Measurements from ENCODE around the gene OTOP2. TPM values are rescaled to one million over a fixed set of nuclear protein-coding genes. Genes with fewer than 3 reads are reported as not detected.

OTOP2 gene
- total RNA-seq, 1 donor from 2014 or later, result not detected

DNA sequence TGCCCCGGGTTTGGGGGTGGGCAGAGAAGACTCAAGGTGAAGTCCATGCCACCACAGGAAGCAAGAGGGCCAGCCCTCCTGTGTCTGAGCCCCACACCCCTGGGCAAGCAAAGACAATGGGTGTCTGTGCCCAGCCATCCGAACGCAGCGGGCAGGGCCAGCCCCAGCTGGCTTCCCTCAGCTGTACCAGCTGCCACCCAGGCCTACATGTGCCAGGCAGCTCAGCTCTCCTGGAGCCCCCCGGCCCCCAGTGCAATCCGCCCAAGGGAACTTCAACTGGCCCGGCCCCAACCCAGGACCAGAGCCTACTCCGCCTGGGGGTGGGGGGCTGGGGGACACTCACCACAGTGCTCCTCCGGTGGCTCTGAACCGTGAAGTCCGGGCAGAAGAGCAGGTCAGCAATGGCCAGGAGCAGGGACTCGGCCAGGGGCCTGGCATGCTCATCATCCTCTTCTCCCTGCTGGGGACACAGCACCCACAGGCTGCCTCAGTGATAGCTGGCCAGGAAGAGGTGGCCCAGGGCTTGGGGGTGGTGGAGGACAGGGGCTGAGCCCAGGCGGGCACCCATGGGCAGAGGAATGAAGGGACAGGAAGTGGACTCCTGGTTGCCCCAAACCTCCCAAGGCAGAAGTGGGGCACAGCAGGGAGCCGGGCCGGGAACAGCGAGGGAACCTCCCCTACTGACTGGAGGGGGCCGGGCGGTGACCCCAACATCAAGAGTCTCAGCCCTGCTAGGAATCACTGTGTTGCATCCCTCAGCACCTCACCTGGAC, 38.7 kb downstream of the OTOP2 start:
- intact Hi-C loops (cut with DNase I), result loop anchor here (5.0 to 10.0 kb wide), 3 partner anchors 72 to 244 kb away; partner anchors contain the start of gene NUP85

DNA sequence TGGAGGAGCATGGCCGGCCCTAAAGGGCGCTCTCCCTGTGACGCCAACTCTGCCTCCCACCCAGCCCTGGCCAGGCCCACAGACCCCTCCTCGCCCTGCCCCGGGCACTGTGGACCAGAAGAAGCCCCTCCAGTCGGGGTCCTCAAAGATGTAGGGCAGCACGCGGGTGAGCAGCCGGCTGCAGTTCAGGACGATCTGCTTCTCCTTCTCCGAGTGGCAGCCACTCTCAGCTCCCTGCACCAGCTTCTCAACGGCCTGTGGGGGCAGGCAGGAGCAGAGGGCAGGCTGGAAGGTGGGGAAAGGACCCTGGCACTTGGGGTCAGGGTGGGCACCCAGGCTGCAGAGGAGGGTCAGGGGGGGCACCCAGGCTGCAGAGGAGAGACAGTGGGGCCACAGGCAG, 39.6 kb downstream of the OTOP2 start:
- no peak for DNase-seq (ENCODE audit: extremely low spot score in 2 of 2)
- TF ChIP-seq POLR2AphosphoS5 (IDR thresholded peaks at IDR 0.05; ENCODE audit: insufficient read depth in 1 of 2, low read depth in 1 of 2) (no peak), POLR2A (IDR thresholded peaks at IDR 0.05) (no peak)
- TF ChIP-seq, protein P1, sequence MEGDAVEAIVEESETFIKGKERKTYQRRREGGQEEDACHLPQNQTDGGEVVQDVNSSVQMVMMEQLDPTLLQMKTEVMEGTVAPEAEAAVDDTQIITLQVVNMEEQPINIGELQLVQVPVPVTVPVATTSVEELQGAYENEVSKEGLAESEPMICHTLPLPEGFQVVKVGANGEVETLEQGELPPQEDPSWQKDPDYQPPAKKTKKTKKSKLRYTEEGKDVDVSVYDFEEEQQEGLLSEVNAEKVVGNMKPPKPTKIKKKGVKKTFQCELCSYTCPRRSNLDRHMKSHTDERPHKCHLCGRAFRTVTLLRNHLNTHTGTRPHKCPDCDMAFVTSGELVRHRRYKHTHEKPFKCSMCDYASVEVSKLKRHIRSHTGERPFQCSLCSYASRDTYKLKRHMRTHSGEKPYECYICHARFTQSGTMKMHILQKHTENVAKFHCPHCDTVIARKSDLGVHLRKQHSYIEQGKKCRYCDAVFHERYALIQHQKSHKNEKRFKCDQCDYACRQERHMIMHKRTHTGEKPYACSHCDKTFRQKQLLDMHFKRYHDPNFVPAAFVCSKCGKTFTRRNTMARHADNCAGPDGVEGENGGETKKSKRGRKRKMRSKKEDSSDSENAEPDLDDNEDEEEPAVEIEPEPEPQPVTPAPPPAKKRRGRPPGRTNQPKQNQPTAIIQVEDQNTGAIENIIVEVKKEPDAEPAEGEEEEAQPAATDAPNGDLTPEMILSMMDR (IDR thresholded peaks at IDR 0.05), result no peak
- intact Hi-C loops (cut with DNase I), result loop anchor here (5.0 to 10.0 kb wide), 3 partner anchors 71 to 244 kb away; partner anchors contain the start of gene NUP85
- Histone ChIP-seq H3K4me3 (no peak overlapping the region), H3K4me1 (peaks cover 12% of the 10 kb centered on the region), H3K27me3 (no peaks in the 10 kb centered on the region), H3K27ac (no peak overlapping the region), H3K36me3 (no peaks in the 10 kb centered on the region), H3K9me3 (no peaks in the 10 kb centered on the region)

More for the DNA sequence above, 38.7 kb downstream of the OTOP2 start:
- Histone ChIP-seq H3K36me3 (no peaks in the 10 kb centered on the region), H3K4me3 (no peak overlapping the region), H3K4me1 (peaks cover 6% of the 10 kb centered on the region), H3K27me3 (no peaks in the 10 kb centered on the region), H3K27ac (no peak overlapping the region), H3K9me3 (no peaks in the 10 kb centered on the region)
- no peak for DNase-seq (ENCODE audit: extremely low spot score in 2 of 2)
- TF ChIP-seq, protein P1 (IDR thresholded peaks at IDR 0.05), result no peak
- TF ChIP-seq POLR2A (IDR thresholded peaks at IDR 0.05), result no peak
- no peak for TF ChIP-seq POLR2AphosphoS5 (IDR thresholded peaks at IDR 0.05; ENCODE audit: insufficient read depth in 1 of 2, low read depth in 1 of 2)

DNA sequence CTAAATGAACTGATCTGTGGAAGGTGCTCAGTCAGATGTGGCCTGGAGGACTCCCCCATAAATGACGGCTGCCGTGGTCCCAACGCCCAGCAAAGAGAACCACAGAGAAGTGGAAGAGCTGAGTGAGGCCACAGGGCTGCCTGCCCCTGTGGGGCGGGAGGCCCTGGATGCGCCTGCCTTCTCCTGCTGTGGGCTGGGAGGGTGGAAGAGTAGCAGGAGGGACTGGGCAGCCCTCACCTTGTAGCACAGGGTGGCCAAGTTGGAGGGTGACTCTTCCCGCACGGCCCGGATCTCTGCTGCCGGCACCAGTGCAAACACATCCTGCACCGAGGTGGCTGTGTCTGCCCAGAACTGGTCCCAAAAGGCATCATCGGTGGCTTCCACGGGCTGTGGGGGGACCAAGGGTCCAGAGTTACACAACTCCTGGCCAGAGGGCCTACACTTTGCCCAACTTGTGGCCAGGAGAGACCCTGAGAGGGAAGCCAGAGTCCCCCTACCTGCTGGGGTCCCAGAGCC, 40.2 kb downstream of the OTOP2 start:
- H3K27ac ChIP-seq, result no peak overlapping the region
- peaks cover 13% of the 10 kb centered on the region for H3K4me1 ChIP-seq
- intact Hi-C loops (cut with DNase I), result loop anchor here (5.0 to 10.0 kb wide), 3 partner anchors 70 to 243 kb away; partner anchors contain the start of gene NUP85
- H3K36me3 ChIP-seq, result no peaks in the 10 kb centered on the region
- H3K9me3 ChIP-seq, result no peaks in the 10 kb centered on the region
- no peak overlapping the region for H3K4me3 ChIP-seq
- no peak for DNase-seq (ENCODE audit: extremely low spot score in 2 of 2)
- TF ChIP-seq, protein P1 (IDR thresholded peaks at IDR 0.05), result no peak
- TF ChIP-seq POLR2A (IDR thresholded peaks at IDR 0.05), result no peak
- TF ChIP-seq POLR2AphosphoS5 (IDR thresholded peaks at IDR 0.05; ENCODE audit: insufficient read depth in 1 of 2, low read depth in 1 of 2), result no peak
- no peaks in the 10 kb centered on the region for H3K27me3 ChIP-seq

DNA sequence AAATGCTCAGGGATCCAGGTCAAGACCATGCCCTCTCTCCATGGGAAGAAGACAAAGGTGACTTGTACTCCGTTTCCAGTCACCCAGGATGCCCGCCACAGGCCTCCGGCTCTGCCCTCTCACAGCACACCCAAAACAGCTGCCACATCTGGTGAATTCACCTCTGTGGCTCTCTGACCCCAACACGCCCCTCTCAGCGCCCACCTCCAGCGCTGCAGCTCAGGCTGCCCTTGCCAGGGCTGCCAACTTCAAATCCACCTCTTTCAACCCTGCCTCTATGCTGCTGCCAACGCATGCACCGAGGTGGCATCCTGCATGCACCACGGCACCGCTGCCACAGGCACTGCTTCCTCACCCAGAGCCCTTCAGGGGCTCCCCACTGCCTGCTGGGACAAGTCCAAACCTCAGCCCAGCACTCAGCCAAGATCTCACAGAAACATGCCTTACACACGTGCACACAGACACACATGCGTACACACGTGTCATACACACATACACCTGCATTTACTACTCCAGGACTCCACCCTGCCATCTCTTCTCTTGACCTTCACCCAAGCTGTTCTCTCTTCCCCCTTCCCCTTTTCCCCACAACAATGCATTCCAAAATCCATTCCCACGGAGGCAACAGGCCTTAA, 41.0 kb downstream of the OTOP2 start:
- intact Hi-C loops (cut with DNase I), result loop anchor here (5.0 to 10.0 kb wide), 3 partner anchors 70 to 242 kb away; partner anchors contain the start of gene NUP85
- Histone ChIP-seq H3K4me1 (peaks cover 13% of the 10 kb centered on the region), H3K36me3 (no peaks in the 10 kb centered on the region), H3K27me3 (no peaks in the 10 kb centered on the region), H3K27ac (no peak overlapping the region), H3K4me3 (no peak overlapping the region), H3K9me3 (no peaks in the 10 kb centered on the region)
- no peak for TF ChIP-seq POLR2A (IDR thresholded peaks at IDR 0.05)
- no peak for TF ChIP-seq POLR2AphosphoS5 (IDR thresholded peaks at IDR 0.05; ENCODE audit: insufficient read depth in 1 of 2, low read depth in 1 of 2)
- TF ChIP-seq, protein P1 (IDR thresholded peaks at IDR 0.05), result no peak
- no peak for DNase-seq (ENCODE audit: extremely low spot score in 2 of 2)
